Measurements from ENCODE around the gene ST7L.

Gene ST7L

DNA sequence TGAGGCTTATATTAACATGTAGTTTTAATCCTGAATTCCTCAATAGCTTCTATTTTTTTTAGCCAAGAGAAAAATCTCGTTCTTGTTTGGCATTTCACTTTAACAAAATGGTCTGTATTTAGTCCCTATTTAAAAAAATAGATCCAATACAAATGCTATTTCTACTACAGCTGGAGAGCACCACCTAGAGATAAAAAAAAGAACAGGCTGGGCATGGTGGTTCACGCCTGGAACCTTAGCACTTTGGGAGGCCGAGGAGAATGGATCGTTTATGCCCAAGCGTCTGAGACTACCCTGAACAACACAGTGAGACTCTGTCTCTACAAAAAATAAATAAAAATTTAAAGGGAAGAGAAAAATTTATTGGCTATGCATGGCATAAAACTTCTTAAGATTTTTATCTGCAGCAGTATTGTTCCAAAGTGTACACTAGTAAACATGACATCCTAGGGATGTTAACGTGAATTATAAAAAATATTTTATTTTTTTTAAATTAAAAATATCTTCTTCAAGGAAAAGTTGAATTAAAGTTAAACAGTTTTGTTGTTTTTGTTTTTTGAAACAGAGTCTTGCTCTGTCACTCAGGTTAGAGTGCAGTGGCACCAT lies 4.4 kb downstream of the ST7L start:
- DNase-seq: no peak

- no peak for DNase-seq
Measured at GRCh38 chr1:112605633-112606327, 13.2 kb downstream of the ST7L start.

DNA sequence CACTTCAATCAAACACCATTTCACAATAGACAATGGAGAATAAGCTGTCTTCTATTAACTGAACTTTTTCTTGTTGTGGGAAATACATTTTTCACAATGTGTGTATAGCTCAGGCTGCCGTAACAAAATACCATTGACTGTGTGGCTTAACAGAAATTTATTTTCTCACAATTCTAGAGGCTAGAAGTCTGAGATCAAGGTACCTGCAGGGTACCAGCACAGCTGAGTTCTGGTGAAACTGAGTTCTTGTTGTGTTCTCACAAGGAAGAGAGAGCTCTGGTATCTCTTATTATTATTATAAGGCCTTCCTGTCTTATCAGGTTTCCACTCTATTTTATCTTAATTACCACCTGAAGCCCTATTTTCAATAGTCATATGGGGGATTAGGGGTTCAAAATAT lies 15.4 kb downstream of the ST7L start:
- no peak for DNase-seq

GRCh38 chr1:112603012-112603411 lies 15.9 kb downstream of the ST7L start:
- DNase-seq: no peak

DNA sequence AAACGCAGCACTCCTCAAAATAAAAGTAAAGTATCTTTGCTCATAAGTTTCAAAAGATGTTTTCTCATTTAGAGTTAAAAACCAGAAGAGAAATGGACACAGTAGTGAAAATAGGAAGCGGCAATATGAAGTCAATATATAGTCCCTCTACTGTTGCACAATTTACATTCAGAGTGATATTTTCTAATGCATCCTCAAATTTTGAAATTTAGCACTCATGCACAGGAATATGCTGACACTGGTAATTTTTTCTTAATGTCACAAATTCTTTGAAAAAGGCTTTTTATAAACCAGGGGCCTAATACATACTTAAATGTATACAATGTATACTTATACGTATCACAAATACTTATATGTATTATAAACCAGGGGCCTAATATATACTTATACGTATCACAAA lies 19.5 kb downstream of the ST7L start:
- DNase-seq: no peak

DNA sequence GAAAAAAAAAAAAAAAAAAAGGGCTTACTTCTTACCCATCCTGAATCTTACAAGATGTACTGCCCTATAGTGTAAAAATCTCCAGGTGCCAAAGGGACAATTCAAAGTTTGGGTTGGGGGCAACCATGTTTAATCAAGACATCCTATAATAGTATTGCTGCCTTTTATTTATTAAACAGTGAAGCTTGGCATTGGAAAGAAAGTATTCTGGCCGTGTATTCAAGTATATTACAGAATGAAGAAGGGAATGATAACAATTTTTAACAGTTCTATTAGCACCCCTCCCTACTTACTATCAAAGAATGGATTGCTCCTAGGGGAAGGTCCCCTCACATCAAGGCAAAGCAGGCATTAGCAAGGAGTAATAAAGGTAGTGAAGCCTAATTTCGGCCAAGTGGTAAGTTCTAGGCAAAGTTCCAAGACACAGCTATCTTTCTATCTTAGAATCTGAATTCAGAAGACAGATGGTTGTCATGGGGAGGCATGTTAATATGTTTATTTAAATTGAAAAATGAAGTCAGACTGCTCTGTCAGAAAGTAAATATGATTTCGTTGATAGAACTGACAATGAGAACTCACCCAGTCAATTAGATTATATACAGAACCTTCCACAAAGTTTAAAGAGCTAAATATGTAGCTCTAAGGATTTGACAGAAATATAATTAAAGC lies 24.6 kb downstream of the ST7L start:
- no peak for DNase-seq

DNA sequence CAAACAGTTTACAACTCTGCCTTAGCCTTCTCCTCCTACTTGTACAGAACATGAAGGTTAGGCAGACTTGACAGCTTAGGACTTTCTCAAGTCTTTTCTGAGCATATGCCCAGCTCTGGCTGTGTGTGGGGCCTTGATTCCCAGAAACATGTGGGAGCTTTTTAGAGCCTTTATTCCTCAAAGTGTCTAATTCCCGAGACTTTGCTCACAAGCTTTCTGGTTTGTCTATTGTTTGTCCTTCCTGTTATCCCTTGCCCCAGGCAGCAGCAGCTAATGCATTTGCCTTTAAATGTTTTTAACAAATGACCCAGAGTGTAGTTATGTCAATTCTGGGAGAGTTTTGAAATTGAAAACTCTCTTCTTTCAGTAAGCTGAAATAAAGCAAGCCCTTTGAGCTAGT lies 29.2 kb downstream of the ST7L start:
- DNase-seq: no peak

- no peak for DNase-seq
Measured at GRCh38 chr1:112583366-112583765, 35.6 kb downstream of the ST7L start.

- DNase-seq: no peak
Measured at GRCh38 chr1:112581586-112582192, 37.3 kb downstream of the ST7L start.

- DNase-seq: no peak
Measured at GRCh38 chr1:112579801-112580510, 39.0 kb downstream of the ST7L start.

- DNase-seq: no peak
Measured at GRCh38 chr1:112576240-112576639, 42.7 kb downstream of the ST7L start.

GRCh38 chr1:112575154-112575804 lies 43.7 kb downstream of the ST7L start:
- no peak for DNase-seq

DNA sequence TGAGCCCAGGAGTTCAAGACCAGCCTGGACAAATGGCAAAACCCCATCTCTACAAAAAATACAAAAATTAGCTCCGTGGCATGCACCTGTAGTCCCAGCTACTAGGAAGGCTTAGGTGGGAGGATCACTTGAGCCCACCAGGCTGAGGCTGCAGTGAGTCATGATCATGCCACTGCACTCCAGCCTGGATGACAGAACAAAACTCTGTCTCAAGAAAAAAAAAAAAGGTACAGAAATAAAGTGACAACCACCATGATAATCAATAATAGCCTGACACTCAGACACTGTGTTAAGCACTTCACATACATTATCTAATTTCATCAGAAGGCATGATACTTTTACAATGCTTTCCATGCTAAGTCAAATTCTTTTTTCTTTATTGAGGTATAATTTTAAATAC lies 53.1 kb downstream of the ST7L start:
- DNase-seq: no peak

- DNase-seq: no peak
Measured at GRCh38 chr1:112564081-112564480, 54.9 kb downstream of the ST7L start.

GRCh38 chr1:112563341-112563740 lies 55.6 kb downstream of the ST7L start:
- no peak for DNase-seq

GRCh38 chr1:112558634-112559033 lies 60.3 kb downstream of the ST7L start:
- no peak for DNase-seq

- no peak for DNase-seq
Measured at GRCh38 chr1:112557385-112557784, 61.6 kb downstream of the ST7L start.

GRCh38 chr1:112554411-112554810 lies 64.5 kb downstream of the ST7L start:
- DNase-seq: no peak

DNA sequence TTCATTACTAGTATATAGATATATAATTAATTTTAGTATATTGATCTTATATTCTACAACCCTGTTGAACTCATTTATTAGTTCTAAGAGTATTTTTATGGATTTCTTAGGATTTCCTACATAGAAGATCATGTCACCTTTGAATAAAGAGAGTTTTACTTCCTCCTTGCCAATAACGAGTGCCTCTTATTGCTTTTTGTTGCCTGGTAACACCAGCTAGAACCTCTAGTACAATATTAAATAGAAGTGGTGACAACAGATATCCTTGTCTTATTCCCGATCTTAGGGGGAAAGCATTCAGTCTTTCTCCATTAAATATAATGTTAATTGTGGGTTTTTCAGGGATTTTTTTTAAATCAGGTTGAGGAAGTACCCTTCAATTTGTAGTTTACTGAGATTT lies 69.4 kb downstream of the ST7L start:
- DNase-seq: no peak

DNA sequence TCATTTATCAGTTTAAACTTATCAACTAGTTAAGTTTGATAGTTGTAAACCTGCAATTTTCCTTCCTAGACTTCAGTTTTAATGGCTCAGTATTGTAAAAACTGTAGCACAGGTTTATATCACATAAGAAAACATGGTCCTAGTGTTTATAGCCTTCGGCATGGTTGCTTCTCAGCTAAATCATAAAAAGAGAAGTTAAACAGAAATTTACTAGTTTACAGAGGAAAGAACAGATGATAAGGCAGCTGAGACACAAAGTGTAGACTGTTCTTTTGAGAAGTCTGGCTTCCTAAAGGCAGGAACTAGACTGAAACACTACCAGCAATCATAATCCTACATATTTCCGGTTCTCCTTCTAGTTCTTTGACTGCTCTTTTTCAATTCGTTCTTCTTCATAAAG lies 70.4 kb downstream of the ST7L start:
- DNase-seq: no peak

DNA sequence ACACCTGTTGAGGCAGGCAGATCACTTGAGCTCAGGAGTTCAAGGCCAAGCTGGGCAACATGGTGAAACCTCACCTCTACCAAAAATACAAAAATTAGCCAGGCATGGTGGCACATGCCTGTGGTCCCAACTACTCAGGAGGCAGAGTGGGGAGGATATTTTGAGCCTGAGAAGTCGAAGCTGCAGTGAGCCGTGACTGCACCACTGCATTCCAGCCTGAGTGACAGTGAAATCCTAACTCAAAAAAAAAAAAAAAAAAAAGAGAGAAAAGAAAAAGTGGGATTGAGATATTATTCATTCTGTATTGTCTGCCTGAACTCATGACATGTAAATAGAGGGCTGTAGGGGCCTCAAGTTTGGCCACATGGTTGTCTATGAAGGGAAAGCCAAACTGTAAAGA lies 72.9 kb downstream of the ST7L start:
- no peak for DNase-seq

GRCh38 chr1:112544751-112545150 lies 74.2 kb downstream of the ST7L start:
- no peak for DNase-seq

Measured in NCI-H187 (cell line).